ENCODE measurements around the gene MARVELD3.
"Not testable (repeated sequence)": the region's sequence is repeated elsewhere in the genome, so short reads cannot be mapped to it uniquely, and the experiment has no call there.

Gene MARVELD3

GRCh38 chr16:71590584-71590983 lies 35.4 kb upstream of the MARVELD3 start:
- TF ChIP-seq MYC (IDR thresholded peaks at IDR 0.05; ENCODE audit: low read depth, low read length) (no peak), MAX (IDR thresholded peaks at IDR 0.05; ENCODE audit: low read depth, low read length) (no peak), POLR2A (IDR thresholded peaks at IDR 0.05; ENCODE audit: extremely low read depth, insufficient read length) (no peak), CTCF (IDR thresholded peaks at IDR 0.05; ENCODE audit: low read depth, low read length) (no peak)
- H3K4me3 ChIP-seq (ENCODE audit: low read depth, low read length) = no peak overlapping the region
- no peak for DNase-seq (ENCODE audit: low read depth)

GRCh38 chr16:71591917-71592316 lies 34.1 kb upstream of the MARVELD3 start:
- TF ChIP-seq MYC (IDR thresholded peaks at IDR 0.05; ENCODE audit: low read depth, low read length) = no peak
- TF ChIP-seq POLR2A (IDR thresholded peaks at IDR 0.05; ENCODE audit: extremely low read depth, insufficient read length) = no peak
- no peak for TF ChIP-seq MAX (IDR thresholded peaks at IDR 0.05; ENCODE audit: low read depth, low read length)
- TF ChIP-seq CTCF (IDR thresholded peaks at IDR 0.05; ENCODE audit: low read depth, low read length) = no peak
- DNase-seq (ENCODE audit: low read depth) = no peak
- no peak overlapping the region for H3K4me3 ChIP-seq (ENCODE audit: low read depth, low read length)

GRCh38 chr16:71593048-71593999 lies 32.7 kb upstream of the MARVELD3 start:
- no peak for DNase-seq (ENCODE audit: low read depth)
- no peak for TF ChIP-seq MAX (IDR thresholded peaks at IDR 0.05; ENCODE audit: low read depth, low read length)
- TF ChIP-seq CTCF (IDR thresholded peaks at IDR 0.05; ENCODE audit: low read depth, low read length) = no peak
- TF ChIP-seq MYC (IDR thresholded peaks at IDR 0.05; ENCODE audit: low read depth, low read length) = no peak
- TF ChIP-seq POLR2A (IDR thresholded peaks at IDR 0.05; ENCODE audit: extremely low read depth, insufficient read length) = no peak
- H3K4me3 ChIP-seq (ENCODE audit: low read depth, low read length) = no peak overlapping the region

GRCh38 chr16:71594000-71594646 lies 31.9 kb upstream of the MARVELD3 start:
- TF ChIP-seq MAX (IDR thresholded peaks at IDR 0.05; ENCODE audit: low read depth, low read length) (no peak), CTCF (IDR thresholded peaks at IDR 0.05; ENCODE audit: low read depth, low read length) (no peak)
- H3K4me3 ChIP-seq (ENCODE audit: low read depth, low read length) = no peak overlapping the region
- no peak for DNase-seq (ENCODE audit: low read depth)

GRCh38 chr16:71595340-71595826 lies 30.6 kb upstream of the MARVELD3 start:
- DNase-seq (ENCODE audit: low read depth); H3K4me3 ChIP-seq (ENCODE audit: low read depth, low read length): not testable (repeated sequence)

GRCh38 chr16:71598426-71598825 lies 27.6 kb upstream of the MARVELD3 start:
- H3K4me3 ChIP-seq (ENCODE audit: low read depth, low read length); DNase-seq (ENCODE audit: low read depth): not testable (repeated sequence)
